H1 (cell line): Measurements from ENCODE around the gene ZDHHC8. TPM values are rescaled to one million over a fixed set of nuclear protein-coding genes. Genes with fewer than 3 reads are reported as not detected.
A peak's percentile ranks its signal among the peaks of the same experiment; 100 is the strongest.

Experiments
- BACH1 ChIP-seq: IDR thresholded peaks from 2 replicates; pipeline ENCODE4 v1.6.1; 2012; ENCODE audit warnings: low read length, improper control_type of control experiment
- CREB1 ChIP-seq: IDR thresholded peaks from 2 replicates; pipeline ENCODE4 v1.6.1; 2012; ENCODE audit warnings: inconsistent platforms
- CTCF ChIP-seq, 3 experiments: IDR thresholded peaks; 1 replicate in 2 of 3; 2 replicates in 1 of 3; pipeline versions ENCODE4 v1.5.1 to v1.6.1; 2011; ENCODE audit warnings: low read length in 3 of 3, mild to moderate bottlenecking in 3 of 3, inconsistent platforms in 2 of 3, low read depth in 1 of 3, moderate library complexity in 1 of 3; ENCODE audit not compliant: insufficient read depth in 1 of 3; ENCODE audit errors: control extremely low read depth in 1 of 3
- EZH2 ChIP-seq: fragments of 200-600 bp; sonication (generic); IDR thresholded peaks from 2 replicates; pipeline ENCODE4 v1.7.1; 2012; ENCODE audit warnings: low read depth, mild to moderate bottlenecking, moderate library complexity, low read length, inconsistent platforms; ENCODE audit not compliant: severe bottlenecking
- RAD21 ChIP-seq, 2 experiments: IDR thresholded peaks in 1 of 2; conservative IDR thresholded peaks in 1 of 2; 2 replicates each; pipeline ENCODE4 v1.6.1; 2011; ENCODE audit warnings: low read depth in 2 of 2, low read length in 2 of 2, improper control_type of control experiment in 1 of 2, inconsistent platforms in 1 of 2, mild to moderate bottlenecking in 1 of 2, moderate library complexity in 1 of 2
- polyA plus RNA-seq, 7 experiments: library from polyadenylated mRNA; depleted of rRNA in 3 of 7; stranded (reverse) in 5 of 7; unstranded in 2 of 7; fragments of >200 nt in 5 of 7; fragments of 200-250 nt in 2 of 7; gene quantifications; 1 replicate in 5 of 7; 2 replicates in 1 of 7; 4 replicates in 1 of 7; pipeline versions ENCODE4 v1.2.1 to v1.2.3, GENCODE V29; 2011 to 2013; ENCODE audit warnings: missing spikeins in 2 of 7, mixed read lengths in 2 of 7
- total RNA-seq: library from RNA; stranded (reverse); fragmentation: NEBNext Ultra II Directional; extraction: Animal tissue kit (Norgen Biotek cat#: 25700); gene quantifications from 2 replicates; pipeline ENCODE4 v1.2.1, GENCODE V29; 2021

ZDHHC8 gene
- total and polyA plus RNA-seq, 2 of the 8 experiments (the other 6 are each of a cell fraction or from before 2014, with no cell fraction given): 18.6 to 65.6 TPM

GRCh38 chr22:20186183-20186870, 54.7 kb downstream of the ZDHHC8 start (continued):
- TF ChIP-seq CTCF (IDR thresholded peaks at IDR 0.05; ENCODE audit: control extremely low read depth in 1 of 3, insufficient read depth in 1 of 3, low read depth in 1 of 3, low read length in 3 of 3): peak; percentile 54 to 73 (median 64)
- peak; percentile 85 for TF ChIP-seq BACH1
- no peak for TF ChIP-seq CREB1
- TF ChIP-seq EZH2: no peak
- TF ChIP-seq RAD21 (IDR thresholded peaks at IDR 0.05 in 1 of 2, conservative IDR thresholded peaks at IDR 0.05 in 1 of 2; ENCODE audit: low read depth in 2 of 2, low read length in 2 of 2): peak; percentile 20 to 53
